NCI-H2029 treated with DMSO at 0.1 percent for 48 hours (cell line): ENCODE results near the gene SESTD1.
"Not testable (repeated sequence)": the region's sequence is repeated elsewhere in the genome, so short reads cannot be mapped to it uniquely, and the experiment has no call there.

Experiments used
- DNase-seq: peaks from one replicate; lab custom pipeline; 2025; lab: John Stamatoyannopoulos, UW

SESTD1 gene

DNA sequence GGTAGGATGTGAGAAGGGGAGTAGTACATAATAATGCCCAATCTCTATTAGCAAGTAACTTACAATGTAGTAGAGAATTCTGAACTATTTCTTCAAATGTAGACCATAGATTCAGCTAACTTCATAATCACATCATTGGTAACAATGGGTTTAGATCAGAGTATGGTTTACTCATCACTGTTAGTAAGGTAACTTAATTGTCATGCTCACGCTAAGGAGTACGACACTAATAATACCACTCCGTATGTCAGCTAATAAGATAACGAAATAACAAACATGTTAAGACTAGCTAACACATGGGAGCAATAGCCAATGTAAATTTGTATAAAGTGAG lies 158.3 kb downstream of the SESTD1 start:
- DNase-seq = no peak

DNA sequence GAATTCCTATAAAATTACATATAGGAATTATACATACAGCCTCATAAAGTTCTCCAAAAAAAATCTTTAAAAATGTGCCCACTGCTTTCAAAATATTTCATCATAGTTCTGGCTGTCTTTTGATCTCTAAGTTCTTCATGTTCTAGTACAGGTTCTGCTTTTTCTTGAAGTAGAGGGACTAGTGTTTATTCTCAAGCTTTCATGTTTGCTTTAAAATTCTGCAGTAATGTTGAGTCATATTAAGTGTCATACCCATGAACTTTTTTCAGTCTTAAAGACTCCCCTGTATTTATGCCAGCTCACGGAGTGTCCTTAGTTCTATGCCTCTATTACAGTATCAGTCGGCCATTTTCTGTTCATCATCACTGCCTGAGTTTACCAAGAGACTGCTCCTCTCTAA lies 159.9 kb downstream of the SESTD1 start:
- DNase-seq = no peak

DNA sequence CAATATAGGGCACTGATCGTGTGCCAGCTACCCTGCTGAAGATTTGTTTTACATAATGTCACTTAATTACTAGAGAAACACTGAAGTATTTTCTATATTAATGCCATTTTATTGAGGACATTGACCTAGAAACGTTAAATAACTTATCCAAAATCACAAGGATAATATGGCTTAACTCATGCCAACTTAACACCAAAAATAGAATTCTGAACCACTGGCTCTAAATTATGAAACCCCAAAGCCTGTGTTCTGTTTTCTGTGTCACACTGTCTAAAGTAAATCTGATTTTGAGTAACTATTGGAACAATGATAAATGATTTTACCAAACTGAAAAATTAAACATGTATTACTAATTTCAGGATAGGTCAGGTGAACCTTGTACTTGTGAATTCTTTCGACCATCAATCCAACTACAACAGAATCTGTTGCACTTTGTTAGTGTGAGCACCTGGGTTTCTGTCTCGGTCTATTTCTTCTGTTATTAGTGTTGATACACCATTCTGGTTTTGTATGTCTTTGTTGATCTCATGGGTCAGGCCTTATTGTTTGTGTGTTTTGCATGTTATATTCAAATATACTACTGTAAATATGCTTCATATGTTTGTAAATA lies 166.4 kb downstream of the SESTD1 start:
- no peak for DNase-seq

DNA sequence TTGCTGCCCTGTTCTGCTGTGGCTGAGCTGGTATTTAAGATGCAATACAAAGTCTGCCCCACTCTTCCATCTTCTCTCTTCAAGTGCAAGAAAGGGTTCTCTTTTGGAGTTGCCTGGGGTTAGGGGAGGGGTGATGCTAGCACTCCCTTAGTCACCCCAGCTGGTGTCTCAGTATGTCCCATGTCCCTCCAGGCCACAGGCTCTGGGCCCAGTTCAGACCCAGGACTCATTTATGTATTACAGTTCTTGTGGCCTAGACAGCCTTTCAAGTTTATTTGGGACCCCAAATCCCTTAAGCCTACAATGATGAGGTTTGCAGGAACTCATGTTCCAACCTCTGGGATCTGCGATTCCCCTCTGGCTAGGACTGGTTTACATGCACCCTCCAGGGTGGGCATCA lies 167.5 kb downstream of the SESTD1 start:
- DNase-seq = no peak

DNA sequence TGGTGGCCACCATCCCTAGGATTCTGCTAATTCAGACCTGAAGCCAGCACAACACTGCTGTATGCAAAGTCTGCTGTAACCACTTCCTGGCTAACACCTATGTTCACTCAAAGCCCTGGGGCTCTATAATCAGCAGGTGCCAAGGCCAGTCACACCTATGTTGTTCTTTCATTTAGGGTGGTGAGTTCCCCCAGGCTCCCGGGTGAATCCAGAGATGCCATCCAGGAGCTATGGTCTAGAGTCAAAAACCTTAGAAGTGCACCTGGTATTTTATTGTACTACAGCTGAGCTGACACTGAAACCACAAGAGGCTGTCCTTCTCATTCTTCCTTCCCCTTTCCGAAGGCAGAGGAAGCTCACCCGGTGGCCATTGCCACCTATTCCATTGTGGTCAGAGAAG lies 168.5 kb downstream of the SESTD1 start:
- DNase-seq = no peak

DNA sequence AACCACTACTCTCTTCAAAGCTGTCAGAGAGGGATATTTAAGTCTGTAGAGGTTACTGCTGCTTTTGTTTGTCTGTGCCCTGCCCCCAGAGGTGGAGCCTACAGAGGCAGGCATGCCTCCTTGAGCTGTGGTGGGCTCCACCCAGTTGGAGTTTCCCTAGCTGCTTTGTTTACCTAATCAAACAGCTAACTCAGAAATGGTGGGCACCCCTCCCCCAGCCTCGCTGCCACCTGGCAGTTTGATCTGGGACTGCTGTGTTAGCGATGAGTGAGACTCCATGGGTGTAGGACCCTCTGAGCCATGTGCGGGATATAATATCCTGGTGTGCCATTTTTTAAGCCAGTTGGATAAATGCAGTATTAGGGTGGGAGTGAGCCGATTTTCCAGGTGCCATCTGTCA lies 171.7 kb downstream of the SESTD1 start:
- DNase-seq = not testable (repeated sequence)

DNA sequence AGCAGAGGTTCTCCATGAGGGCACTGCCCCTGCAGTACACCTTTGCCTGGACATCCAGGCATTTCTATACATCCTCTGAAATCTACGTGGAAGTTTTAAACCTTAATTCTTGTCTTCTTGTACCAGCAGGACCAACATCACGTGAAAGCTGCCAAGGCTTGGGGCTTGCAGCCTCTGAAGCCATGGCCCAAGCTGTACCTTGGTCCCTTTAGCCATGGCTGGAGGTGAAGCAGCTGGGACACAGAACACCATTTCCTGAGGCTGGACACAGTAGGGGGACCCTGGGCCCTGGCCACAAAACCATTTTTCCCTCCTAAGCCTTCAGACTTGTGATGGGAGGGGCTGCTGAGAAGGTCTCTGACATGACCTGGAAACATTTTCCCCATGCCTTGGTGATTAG lies 181.9 kb downstream of the SESTD1 start:
- DNase-seq = no peak

DNA sequence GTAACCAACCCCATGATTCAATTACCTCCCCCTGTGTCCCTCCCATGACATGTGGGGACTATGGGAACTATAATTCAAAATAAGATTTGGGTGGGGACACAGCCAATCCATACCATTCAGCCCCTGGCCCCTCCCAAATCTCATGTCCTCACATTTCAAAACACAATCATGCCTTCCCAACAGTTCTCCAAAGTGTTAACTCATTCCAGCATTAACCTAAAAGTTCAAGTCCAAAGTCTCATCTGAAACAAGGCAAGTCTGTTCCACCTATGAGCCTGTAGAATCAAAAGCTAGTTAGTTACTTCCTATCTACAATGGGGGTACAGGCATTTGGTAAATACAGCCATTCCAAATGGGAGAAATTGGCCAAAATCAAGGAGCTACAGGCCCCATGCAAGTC lies 182.7 kb downstream of the SESTD1 start:
- no peak for DNase-seq

DNA sequence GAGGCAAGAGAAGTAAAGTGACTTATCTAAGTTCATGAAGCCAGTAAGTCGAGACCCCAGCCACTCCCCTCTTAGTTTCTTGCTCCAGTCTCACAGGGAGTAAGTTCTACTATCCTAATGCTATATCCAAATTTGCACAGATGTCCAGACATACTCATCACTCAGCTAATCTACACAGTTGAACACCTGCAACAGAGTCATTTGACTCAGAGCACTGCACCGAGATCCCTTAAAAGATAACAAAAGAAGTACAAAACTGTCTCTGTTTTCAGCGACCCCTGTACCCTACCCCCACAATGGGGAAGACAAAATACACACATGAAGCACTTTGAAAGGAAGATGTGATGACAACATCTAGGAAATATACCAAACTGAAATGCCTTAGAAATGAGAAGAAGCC lies 192.1 kb downstream of the SESTD1 start:
- DNase-seq = no peak

DNA sequence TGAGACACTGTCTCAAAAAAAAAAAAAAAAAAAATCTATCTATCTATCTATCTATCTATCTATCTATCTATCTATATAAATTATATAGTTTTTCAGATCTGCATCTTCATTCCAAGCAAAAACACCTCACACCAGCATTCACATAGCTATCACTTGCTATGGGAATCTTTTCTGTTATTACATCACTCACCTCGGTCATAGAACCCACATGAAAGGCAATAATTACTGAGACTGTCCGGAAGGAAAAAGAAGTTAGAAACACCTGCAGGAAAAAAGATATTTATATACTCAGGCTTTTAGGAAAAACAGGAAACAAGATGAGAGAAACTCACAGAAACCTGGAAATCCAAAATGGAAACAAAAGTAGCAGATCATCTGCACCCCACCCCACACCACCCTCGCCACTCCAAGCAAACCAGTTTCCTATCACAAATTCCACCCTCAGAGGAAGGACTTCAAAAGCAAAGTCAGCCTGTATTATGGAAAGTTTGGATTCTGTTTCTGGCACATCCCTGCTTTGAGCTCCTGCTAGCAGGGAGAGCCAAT lies 192.7 kb downstream of the SESTD1 start:
- DNase-seq = no peak

DNA sequence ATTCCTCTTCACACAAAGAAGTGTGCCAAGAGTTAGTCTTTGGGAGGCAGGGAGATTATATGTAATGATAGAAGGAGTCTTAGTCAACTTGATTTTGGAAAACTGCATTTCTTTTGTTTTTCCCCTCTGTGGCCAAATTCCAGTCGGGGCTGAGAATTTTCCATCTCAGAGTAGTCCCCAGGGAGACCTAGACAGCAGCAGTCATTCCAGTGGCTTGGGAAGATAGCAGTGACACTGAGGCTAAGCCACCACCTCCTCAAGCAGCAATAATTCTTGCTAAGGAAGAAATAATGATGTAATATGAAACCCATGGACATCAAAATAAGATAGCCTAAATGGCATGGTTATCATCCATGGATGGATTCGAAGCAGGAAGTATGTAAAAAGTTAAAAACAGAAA lies 193.7 kb downstream of the SESTD1 start:
- DNase-seq = no peak

DNA sequence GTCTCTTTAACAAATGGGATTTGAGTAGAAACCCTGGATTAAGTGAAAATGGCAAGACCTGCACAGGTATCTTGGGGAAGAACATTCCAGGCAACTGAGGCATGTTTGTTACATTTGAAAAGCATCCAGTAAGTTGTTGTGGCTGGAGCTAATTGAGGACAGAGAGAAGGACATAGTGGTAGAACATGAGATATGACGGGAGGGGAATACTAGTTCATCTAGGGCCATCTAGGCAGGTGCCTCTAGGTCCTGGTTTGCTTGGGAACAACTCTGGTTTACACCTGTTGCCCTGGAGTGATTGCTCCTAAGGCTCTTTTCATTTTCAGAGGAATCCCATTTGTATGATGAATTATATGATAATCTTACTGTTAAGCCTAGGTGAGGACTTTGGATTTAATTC lies 194.9 kb downstream of the SESTD1 start:
- DNase-seq = no peak

DNA sequence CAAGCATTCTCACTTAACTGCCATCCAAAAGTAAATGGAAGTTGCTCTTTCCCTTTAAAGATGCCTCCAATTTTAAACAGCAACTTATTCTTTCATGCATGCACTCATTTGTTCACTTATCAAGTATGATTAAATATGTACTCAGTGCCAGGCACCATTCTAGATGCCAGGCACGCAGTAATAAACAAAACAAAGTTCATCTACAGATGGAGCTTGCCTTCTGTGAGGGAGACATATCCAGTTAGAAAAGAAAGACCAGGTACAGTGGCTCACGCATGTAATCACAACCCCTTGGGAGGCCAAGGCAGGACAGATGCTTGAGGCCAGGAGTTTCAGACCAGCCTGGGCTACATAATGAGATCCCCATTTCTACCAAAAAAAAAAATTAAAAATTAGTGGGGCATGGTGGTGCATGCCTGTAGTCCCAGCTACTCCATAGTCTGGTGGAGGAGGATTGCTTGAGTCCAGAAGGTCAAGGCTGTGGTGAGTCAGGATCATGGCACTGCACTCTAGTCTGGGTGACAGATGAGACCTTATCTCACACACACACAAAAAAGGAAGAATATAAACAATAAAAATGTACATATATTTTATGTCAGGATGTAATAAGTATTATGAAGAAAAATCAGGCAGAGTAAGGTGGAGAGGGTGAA lies 195.5 kb downstream of the SESTD1 start:
- no peak for DNase-seq

DNA sequence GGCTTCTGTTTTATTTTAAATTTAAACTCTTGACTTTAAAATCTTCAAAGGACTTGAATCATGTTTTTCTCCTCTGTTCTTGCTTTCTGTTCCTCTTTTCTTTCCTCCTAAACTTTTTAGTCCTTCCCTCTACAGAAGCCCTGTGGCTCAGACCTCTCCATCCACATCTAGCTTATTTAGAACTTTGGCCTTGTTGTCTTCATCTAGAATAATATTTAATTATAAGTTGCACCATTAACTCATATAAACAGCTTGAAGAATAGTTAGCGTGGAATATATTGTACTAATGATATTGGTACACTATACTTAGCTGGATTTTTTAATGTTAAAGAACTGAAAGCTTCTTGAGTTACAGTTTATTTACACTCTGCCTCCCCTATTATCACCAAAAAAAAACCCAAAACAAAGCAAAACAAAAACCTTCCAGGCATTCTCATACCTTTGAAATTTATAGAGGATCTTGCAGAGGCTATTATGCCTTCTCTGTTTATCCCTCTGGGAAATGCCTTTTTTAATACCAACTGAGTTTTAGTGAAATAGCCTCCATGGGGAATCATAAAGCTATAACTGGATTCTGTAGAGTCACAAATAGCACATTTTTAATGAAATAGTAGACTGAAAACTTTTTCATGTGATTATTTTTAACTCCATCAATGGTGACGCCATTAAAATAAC lies 205.5 kb downstream of the SESTD1 start:
- no peak for DNase-seq

DNA sequence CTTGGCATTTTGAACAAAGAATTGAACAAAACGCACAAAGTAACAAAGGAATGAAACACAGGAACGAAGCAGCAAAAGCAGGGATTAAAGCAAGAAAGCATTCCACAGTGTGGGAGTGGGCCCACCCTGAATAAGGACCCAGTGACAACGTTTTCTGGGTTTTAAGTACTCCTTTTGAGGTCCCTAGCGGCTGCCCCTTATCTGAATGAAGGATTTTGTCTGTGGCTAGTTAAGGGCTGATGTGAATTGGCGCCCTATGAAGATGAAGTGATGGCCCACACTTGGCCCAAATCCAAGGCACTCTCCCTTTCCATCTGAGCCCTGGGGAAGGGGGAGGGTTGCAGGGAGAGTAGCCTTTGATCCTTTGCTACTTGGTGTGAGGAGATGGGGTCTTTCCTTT lies 206.9 kb downstream of the SESTD1 start:
- DNase-seq = no peak

DNA sequence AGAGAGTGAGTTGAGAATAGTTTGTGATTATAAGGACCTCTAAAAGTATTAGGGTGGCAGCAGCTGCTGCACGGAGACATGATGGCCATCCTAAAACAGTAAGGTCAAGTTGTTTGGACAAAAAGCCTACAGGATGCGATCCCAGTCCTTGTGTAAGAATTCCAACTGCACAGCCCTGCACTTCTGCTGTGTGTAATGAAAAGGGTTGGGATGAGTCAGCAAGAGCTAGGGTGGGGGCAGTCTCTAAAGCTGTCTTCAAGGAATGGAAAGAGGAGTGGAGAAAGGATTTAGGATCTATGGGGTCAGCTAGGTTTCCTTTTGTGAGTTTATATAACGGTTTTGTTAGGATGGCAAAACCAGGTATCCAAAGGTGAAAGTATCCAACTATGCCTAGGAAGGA lies 211.1 kb downstream of the SESTD1 start:
- not testable (repeated sequence) for DNase-seq
